Cardiac fibroblast (primary cell): ENCODE results near the gene ARL10.
A peak's percentile ranks its signal among the peaks of the same experiment; 100 is the strongest.

Experiments
- DNase-seq, 2 donors: peaks; one replicate each; pipeline versions ENCODE4 v3.0.0 to v3.0.0-alpha.2; 2010; ENCODE audit warnings: low read depth in 2 of 2
- H3K4me3 ChIP-seq, 2 donors: replicated peaks in 1 of 2; 1 replicate in 1 of 2; 2 replicates in 1 of 2; pipeline ENCODE4 v1.5.1; 2011; ENCODE audit warnings: low read depth in 2 of 2, low read length in 2 of 2, mild to moderate bottlenecking in 2 of 2, moderate library complexity in 1 of 2
- CTCF ChIP-seq: IDR thresholded peaks from one replicate; pipeline ENCODE4 v1.5.1; 2011; ENCODE audit warnings: low read depth, mild to moderate bottlenecking, low read length, inconsistent platforms

ARL10 gene

GRCh38 chr5:176416965-176417364 is 51.7 kb downstream of the ARL10 start:
- no peak overlapping the region for H3K4me3 ChIP-seq

GRCh38 chr5:176418251-176418650 is 53.0 kb downstream of the ARL10 start:
- TF ChIP-seq CTCF: no peak
- no peak overlapping the region for H3K4me3 ChIP-seq
- peak in 1 of 2 donors; percentile 24 for DNase-seq

More at GRCh38 chr5:176416965-176417364, 51.7 kb downstream of the ARL10 start:
- no peak for TF ChIP-seq CTCF
- no peak for DNase-seq

GRCh38 chr5:176420086-176420485 is 54.8 kb downstream of the ARL10 start:
- no peak overlapping the region for H3K4me3 ChIP-seq
- TF ChIP-seq CTCF: no peak
- DNase-seq: no peak

- no peak overlapping the region for H3K4me3 ChIP-seq
- no peak for DNase-seq
Observed at GRCh38 chr5:176420972-176421544, 55.8 kb downstream of the ARL10 start.

GRCh38 chr5:176424181-176424580 is 58.9 kb downstream of the ARL10 start:
- H3K4me3 ChIP-seq: no peak overlapping the region
- no peak for TF ChIP-seq CTCF
- no peak for DNase-seq

More at GRCh38 chr5:176420972-176421544, 55.8 kb downstream of the ARL10 start:
- TF ChIP-seq CTCF: no peak

GRCh38 chr5:176425138-176425537 is 59.9 kb downstream of the ARL10 start:
- no peak overlapping the region for H3K4me3 ChIP-seq
- no peak for TF ChIP-seq CTCF
- no peak for DNase-seq

GRCh38 chr5:176425791-176426190 is 60.5 kb downstream of the ARL10 start:
- no peak for DNase-seq
- TF ChIP-seq CTCF: no peak
- H3K4me3 ChIP-seq: no peak overlapping the region
